Mammary epithelial cell (primary cell): ENCODE data around the gene HMBS.

Experiments used
- CTCF ChIP-seq, 2 donors: IDR thresholded peaks in 1 of 2; conservative IDR thresholded peaks in 1 of 2; 2 replicates each; pipeline ENCODE4 v1.5.1; 2011 to 2012; ENCODE audit warnings: inconsistent platforms in 2 of 2, low read length in 2 of 2, mild to moderate bottlenecking in 2 of 2, control low read depth in 1 of 2, low read depth in 1 of 2; ENCODE audit not compliant: insufficient read depth in 1 of 2; ENCODE audit errors: extremely low read depth in 1 of 2
- EZH2 ChIP-seq: IDR thresholded peaks from 2 replicates; pipeline ENCODE4 v1.6.1; 2012; ENCODE audit warnings: low read length, inconsistent platforms, borderline replicate concordance

- TF ChIP-seq EZH2, result no peak
- TF ChIP-seq CTCF (conservative IDR thresholded peaks at IDR 0.05 in 1 of 2, IDR thresholded peaks at IDR 0.05 in 1 of 2; ENCODE audit: extremely low read depth in 1 of 2, insufficient read depth in 1 of 2, low read depth in 1 of 2, low read length in 2 of 2), result no peak
Observed at GRCh38 chr11:119048644-119049043, 36.0 kb upstream of the HMBS start.
